Right atrium auricular region (tissue), 2 donors: ENCODE measurements around the gene HTRA2. TPM values are rescaled to one million over a fixed set of nuclear protein-coding genes. Genes with fewer than 3 reads are reported as not detected.

Source experiments
- DNase-seq: peaks from one replicate; pipeline ENCODE4 v3.0.0-alpha.2; 2019; ENCODE audit warnings: low spot score
- H3K27ac ChIP-seq, 2 donors: fragments of 200-600 bp; sonication (generic); 1 replicate in 1 of 2; 2 replicates in 1 of 2; pipeline ENCODE4 v1.5.1; 2016 to 2019
- H3K27me3 ChIP-seq, 2 donors: fragments of 200-600 bp; sonication (generic); one replicate each; pipeline versions ENCODE4 v1.5.1 to v1.6.0; 2017 to 2019
- H3K36me3 ChIP-seq: fragments of 200-600 bp; sonication (generic); one replicate; pipeline ENCODE4 v1.5.1; 2016
- H3K4me1 ChIP-seq, 2 donors: fragments of 200-600 bp; sonication (generic); one replicate each; pipeline versions ENCODE4 v1.5.1 to v1.6.0; 2017 to 2019
- H3K4me3 ChIP-seq, 2 donors: fragments of 200-600 bp; sonication (generic); 1 replicate in 1 of 2; 2 replicates in 1 of 2; pipeline ENCODE4 v1.5.1; 2017 to 2019; ENCODE audit warnings: mild to moderate bottlenecking in 1 of 2, moderate library complexity in 1 of 2
- H3K9me3 ChIP-seq, 2 donors: fragments of 200-600 bp; sonication (generic); one replicate each; pipeline ENCODE4 v1.5.1; 2019
- total RNA-seq, 2 donors: library from RNA; depleted of rRNA; stranded (reverse); fragments of >200 nt; gene quantifications; one replicate each; pipeline ENCODE4 v1.1.0, GENCODE V29; 2016
- TF ChIP-seq, protein P1 (sequence below), 2 donors: fragments of 200-600 bp; sonication (generic); IDR thresholded peaks; one replicate each; pipeline ENCODE4 v1.5.1; 2019; ENCODE audit warnings: antibody characterized with exemption in 2 of 2

Gene HTRA2
- total RNA-seq, 2 donors from 2014 or later = 16.0 to 27.3 TPM

DNA sequence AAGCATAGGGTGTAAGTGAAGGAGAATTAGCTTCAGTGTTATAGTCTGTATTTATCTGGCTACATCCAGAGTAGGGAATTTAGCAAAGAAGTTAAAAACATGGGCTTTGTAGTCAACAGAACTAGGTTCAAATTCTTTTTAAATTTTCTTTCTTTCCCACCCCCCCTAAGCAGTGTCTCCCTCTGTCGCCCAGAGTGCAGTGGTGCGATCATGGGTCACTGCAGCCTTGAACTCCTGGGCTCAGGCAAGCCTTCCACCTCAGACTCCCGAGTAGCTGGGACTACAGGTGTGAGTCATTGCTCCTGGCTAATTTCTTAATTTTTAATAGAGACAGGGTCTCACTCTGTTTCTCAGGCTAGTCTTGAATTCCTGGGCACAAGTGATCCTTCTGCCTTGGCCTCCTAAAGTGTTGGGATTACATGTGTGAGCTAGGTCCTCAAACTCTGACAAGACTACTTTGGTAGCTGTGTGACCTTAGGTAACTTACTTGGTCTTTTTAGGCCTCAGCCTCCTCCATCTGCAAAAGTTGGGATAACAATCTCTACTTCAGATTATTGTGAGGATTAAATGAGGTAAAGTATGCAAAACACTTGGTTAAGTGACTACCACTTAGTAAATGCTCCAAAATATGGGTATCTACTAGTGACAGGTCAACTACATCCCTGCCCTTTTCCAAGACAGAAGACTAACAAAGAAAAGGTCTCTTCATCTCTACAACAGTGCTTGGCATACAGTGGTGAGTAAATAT is 42.6 kb downstream of the HTRA2 start:
- H3K9me3 ChIP-seq = no peaks in the 10 kb centered on the region
- TF ChIP-seq, protein P1, sequence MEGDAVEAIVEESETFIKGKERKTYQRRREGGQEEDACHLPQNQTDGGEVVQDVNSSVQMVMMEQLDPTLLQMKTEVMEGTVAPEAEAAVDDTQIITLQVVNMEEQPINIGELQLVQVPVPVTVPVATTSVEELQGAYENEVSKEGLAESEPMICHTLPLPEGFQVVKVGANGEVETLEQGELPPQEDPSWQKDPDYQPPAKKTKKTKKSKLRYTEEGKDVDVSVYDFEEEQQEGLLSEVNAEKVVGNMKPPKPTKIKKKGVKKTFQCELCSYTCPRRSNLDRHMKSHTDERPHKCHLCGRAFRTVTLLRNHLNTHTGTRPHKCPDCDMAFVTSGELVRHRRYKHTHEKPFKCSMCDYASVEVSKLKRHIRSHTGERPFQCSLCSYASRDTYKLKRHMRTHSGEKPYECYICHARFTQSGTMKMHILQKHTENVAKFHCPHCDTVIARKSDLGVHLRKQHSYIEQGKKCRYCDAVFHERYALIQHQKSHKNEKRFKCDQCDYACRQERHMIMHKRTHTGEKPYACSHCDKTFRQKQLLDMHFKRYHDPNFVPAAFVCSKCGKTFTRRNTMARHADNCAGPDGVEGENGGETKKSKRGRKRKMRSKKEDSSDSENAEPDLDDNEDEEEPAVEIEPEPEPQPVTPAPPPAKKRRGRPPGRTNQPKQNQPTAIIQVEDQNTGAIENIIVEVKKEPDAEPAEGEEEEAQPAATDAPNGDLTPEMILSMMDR (IDR thresholded peaks at IDR 0.05) = no peak
- no peak overlapping the region for H3K4me3 ChIP-seq
- H3K27me3 ChIP-seq = no peaks in the 10 kb centered on the region
- no peaks in the 10 kb centered on the region for H3K36me3 ChIP-seq
- H3K4me1 ChIP-seq = peaks cover 0 to 12% of the 10 kb centered on the region in 2 donors
- H3K27ac ChIP-seq = no peak overlapping the region
- DNase-seq = no peak

DNA sequence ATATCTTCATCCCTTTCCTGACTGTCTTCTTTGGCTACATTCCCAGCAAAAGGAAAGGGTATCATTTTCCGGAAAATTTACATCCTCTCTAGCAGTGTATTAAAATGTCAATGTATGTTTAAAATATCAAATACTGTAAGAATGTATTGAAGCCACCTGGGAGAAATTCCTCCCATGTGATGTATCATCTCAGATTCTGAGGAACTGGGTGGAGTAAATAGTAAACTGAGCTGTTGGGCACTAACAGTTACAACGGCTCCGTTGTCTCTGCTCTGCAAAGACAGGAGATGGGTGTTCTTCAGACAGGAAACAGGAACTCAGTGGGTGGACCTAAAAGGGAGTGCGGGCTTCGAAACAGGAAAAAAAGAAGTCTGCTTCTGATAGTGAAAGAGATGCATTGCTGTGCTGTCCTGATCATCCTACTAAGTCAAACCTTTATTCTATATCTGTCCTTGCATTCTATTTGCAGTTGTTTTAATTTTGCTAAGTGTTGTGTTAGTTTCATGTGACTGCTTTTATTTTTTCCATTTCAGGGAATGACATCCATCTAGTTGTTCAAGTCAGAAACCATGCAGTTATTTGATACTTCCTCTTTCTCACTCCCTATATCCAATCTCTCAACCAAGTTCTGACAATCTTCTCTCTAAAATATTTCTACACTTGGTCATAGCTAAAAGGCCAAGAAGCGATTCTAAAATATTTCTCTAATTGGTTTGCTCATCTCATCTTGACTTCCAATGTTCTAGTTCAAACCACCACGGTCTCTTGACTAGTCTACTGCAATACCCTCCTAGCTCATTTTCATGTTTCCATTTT is 44.2 kb downstream of the HTRA2 start:
- no peak overlapping the region for H3K27ac ChIP-seq
- TF ChIP-seq, protein P1 (IDR thresholded peaks at IDR 0.05) = no peak

DNA sequence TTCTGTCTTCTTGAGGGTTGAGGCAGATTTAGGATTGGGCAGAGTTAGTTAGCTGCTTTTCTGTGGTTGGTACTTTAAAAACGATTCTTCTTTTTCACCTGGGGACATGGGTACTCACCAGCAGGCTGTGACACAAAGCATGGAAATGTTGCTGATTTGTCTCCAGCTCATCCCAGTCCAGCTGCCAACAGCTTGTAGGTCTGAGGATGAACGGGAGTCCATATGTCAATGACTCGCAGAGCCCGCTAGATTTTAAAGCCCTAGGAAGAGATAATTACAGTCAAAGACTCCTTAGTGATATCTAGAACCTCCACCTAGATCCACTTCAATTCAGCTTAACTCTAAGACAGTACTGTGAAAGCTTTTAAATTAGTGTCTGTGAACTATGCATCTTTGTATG is 45.6 kb downstream of the HTRA2 start:
- Histone ChIP-seq H3K27me3 (no peaks in the 10 kb centered on the region), H3K4me1 (peaks cover 0 to 20% of the 10 kb centered on the region in 2 donors), H3K27ac (no peak overlapping the region), H3K4me3 (no peak overlapping the region), H3K9me3 (no peaks in the 10 kb centered on the region), H3K36me3 (no peaks in the 10 kb centered on the region)
- TF ChIP-seq, protein P1 (IDR thresholded peaks at IDR 0.05) = no peak
- DNase-seq = no peak

More for the DNA sequence above, 44.2 kb downstream of the HTRA2 start:
- Histone ChIP-seq H3K9me3 (no peaks in the 10 kb centered on the region), H3K27me3 (no peaks in the 10 kb centered on the region), H3K36me3 (no peaks in the 10 kb centered on the region), H3K4me3 (no peak overlapping the region), H3K4me1 (peaks cover 0 to 20% of the 10 kb centered on the region in 2 donors)
- no peak for DNase-seq

DNA sequence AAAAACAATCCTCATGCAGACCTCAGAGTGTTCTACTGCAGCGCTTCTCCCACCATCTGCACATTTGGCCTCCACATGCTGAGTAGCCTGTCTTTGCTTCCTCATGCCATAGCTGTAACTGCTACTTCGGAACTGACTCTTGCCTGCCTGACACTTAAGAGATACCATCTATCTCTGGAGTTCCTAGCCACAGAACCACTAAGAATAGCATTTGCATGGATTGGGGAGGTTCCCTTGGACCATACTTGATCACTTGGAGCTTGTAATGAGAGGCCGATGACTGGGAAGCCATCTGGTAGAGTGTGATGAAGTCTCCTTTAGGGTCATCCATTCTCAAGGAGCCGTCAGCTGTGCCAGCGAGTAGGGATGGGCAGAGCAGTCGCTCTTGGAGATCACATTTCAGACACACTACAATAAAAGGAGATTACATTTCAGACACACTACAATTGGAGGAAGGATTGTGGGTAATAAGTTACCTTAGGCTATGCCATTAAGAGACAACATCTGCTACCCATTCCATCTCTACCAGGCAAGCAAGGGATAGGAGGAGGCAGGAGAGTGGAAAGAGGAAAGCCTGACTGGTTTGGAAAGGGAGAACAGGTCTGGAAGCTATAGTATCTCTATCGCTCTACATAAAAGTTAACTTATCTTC is 46.6 kb downstream of the HTRA2 start:
- H3K36me3 ChIP-seq = no peaks in the 10 kb centered on the region
- peaks cover 0 to 20% of the 10 kb centered on the region in 2 donors for H3K4me1 ChIP-seq
- H3K27ac ChIP-seq = no peak overlapping the region
- DNase-seq = no peak
- TF ChIP-seq, protein P1 (IDR thresholded peaks at IDR 0.05) = no peak
- no peaks in the 10 kb centered on the region for H3K27me3 ChIP-seq
- H3K4me3 ChIP-seq = no peak overlapping the region
- H3K9me3 ChIP-seq = no peaks in the 10 kb centered on the region

DNA sequence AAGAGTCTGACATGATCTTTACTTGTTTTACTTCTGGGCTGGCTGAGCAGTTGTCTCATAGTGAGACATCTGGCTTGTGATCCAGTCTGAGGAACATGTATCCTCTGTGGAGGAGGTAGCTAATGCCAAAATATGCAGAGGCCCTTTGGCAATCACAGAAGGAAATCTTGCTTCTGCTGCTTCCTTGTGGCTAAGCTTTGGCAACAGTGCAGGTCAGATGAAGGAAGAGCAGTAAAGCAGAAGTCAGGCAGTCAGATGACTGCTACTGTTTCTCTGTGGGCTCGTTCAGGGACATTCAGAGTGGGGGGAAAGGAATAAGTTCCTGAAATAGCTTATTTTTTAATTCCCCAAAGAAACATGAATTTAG is 47.1 kb downstream of the HTRA2 start:
- no peak for DNase-seq
- TF ChIP-seq, protein P1 (IDR thresholded peaks at IDR 0.05) = no peak
- no peaks in the 10 kb centered on the region for H3K27me3 ChIP-seq
- H3K9me3 ChIP-seq = no peaks in the 10 kb centered on the region
- no peak overlapping the region for H3K4me3 ChIP-seq
- H3K36me3 ChIP-seq = no peaks in the 10 kb centered on the region
- no peak overlapping the region for H3K27ac ChIP-seq
- peaks cover 0 to 20% of the 10 kb centered on the region in 2 donors for H3K4me1 ChIP-seq
